ENCODE measurements around the gene MED12L.
"Not testable (repeated sequence)": the region's sequence is repeated elsewhere in the genome, so short reads cannot be mapped to it uniquely, and the experiment has no call there.

The MED12L gene

GRCh38 chr3:151384741-151385174 is 299.3 kb downstream of the MED12L start, which contains the start of gene P2RY12:
TSS of gene P2RY12 (minus strand) at chr3:151384753. CDS start at chr3:151338845, 45,908 bp downstream.
- Mint-ChIP-seq H3K4me1 (ENCODE audit: low read depth) (peaks cover 20% of the 10 kb centered on the region), H3K27ac (peak within 1 kb of the TSS; percentile 29)

GRCh38 chr3:151386056-151386455 is 300.6 kb downstream of the MED12L start:
- no peaks in the 10 kb centered on the region for H3K9me3 Mint-ChIP-seq
- no peak overlapping the region for H3K4me3 Mint-ChIP-seq
- H3K27me3 Mint-ChIP-seq: no peaks in the 10 kb centered on the region
- peaks cover 20% of the 10 kb centered on the region for H3K4me1 Mint-ChIP-seq (ENCODE audit: low read depth)
- H3K27ac Mint-ChIP-seq: no peak overlapping the region
- no peaks in the 10 kb centered on the region for H3K36me3 Mint-ChIP-seq (ENCODE audit: low read depth)

More at GRCh38 chr3:151384741-151385174, 299.3 kb downstream of the MED12L start, which contains the start of gene P2RY12:
- Mint-ChIP-seq H3K4me3 (peak within 1 kb of the TSS; percentile 0), H3K27me3 (no peaks in the 10 kb centered on the region), H3K36me3 (ENCODE audit: low read depth) (no peaks in the 10 kb centered on the region), H3K9me3 (no peaks in the 10 kb centered on the region)

GRCh38 chr3:151387432-151387831 is 302.0 kb downstream of the MED12L start:
- Mint-ChIP-seq H3K4me1 (ENCODE audit: low read depth) (peaks cover 20% of the 10 kb centered on the region), H3K27me3 (no peaks in the 10 kb centered on the region), H3K9me3 (no peaks in the 10 kb centered on the region), H3K4me3 (no peak overlapping the region), H3K27ac (no peak overlapping the region), H3K36me3 (ENCODE audit: low read depth) (no peaks in the 10 kb centered on the region)

- H3K4me1 Mint-ChIP-seq (ENCODE audit: low read depth): peaks cover 18% of the 10 kb centered on the region
- H3K27ac Mint-ChIP-seq: no peak overlapping the region
- H3K4me3 Mint-ChIP-seq: no peak overlapping the region
- H3K27me3 Mint-ChIP-seq: no peaks in the 10 kb centered on the region
- no peaks in the 10 kb centered on the region for H3K9me3 Mint-ChIP-seq
- no peaks in the 10 kb centered on the region for H3K36me3 Mint-ChIP-seq (ENCODE audit: low read depth)
Measured at GRCh38 chr3:151387842-151388241, 302.4 kb downstream of the MED12L start.

GRCh38 chr3:151391720-151392119 is 306.3 kb downstream of the MED12L start:
- no peak overlapping the region for H3K27ac Mint-ChIP-seq
- H3K9me3 Mint-ChIP-seq: no peaks in the 10 kb centered on the region
- H3K36me3 Mint-ChIP-seq (ENCODE audit: low read depth): no peaks in the 10 kb centered on the region
- H3K27me3 Mint-ChIP-seq: no peaks in the 10 kb centered on the region
- no peak overlapping the region for H3K4me3 Mint-ChIP-seq
- peaks cover 5% of the 10 kb centered on the region for H3K4me1 Mint-ChIP-seq (ENCODE audit: low read depth)

- H3K4me3 Mint-ChIP-seq; H3K36me3 Mint-ChIP-seq (ENCODE audit: low read depth); H3K27me3 Mint-ChIP-seq; H3K4me1 Mint-ChIP-seq (ENCODE audit: low read depth); H3K27ac Mint-ChIP-seq; H3K9me3 Mint-ChIP-seq: not testable (repeated sequence)
Measured at GRCh38 chr3:151392191-151392590, 306.7 kb downstream of the MED12L start.

GRCh38 chr3:151393146-151393830 is 307.8 kb downstream of the MED12L start:
- Mint-ChIP-seq H3K4me1 (ENCODE audit: low read depth) (no peaks in the 10 kb centered on the region), H3K27me3 (no peaks in the 10 kb centered on the region), H3K4me3 (no peak overlapping the region), H3K36me3 (ENCODE audit: low read depth) (no peaks in the 10 kb centered on the region), H3K27ac (no peak overlapping the region), H3K9me3 (no peaks in the 10 kb centered on the region)

GRCh38 chr3:151393941-151394340 is 308.5 kb downstream of the MED12L start:
- no peaks in the 10 kb centered on the region for H3K36me3 Mint-ChIP-seq (ENCODE audit: low read depth)

GRCh38 chr3:151394611-151395010 is 309.1 kb downstream of the MED12L start:
- no peaks in the 10 kb centered on the region for H3K27me3 Mint-ChIP-seq
- no peaks in the 10 kb centered on the region for H3K36me3 Mint-ChIP-seq (ENCODE audit: low read depth)
- no peaks in the 10 kb centered on the region for H3K9me3 Mint-ChIP-seq
- H3K4me3 Mint-ChIP-seq: no peak overlapping the region
- H3K27ac Mint-ChIP-seq: no peak overlapping the region
- H3K4me1 Mint-ChIP-seq (ENCODE audit: low read depth): no peaks in the 10 kb centered on the region

More at GRCh38 chr3:151393941-151394340, 308.5 kb downstream of the MED12L start:
- Mint-ChIP-seq H3K4me1 (ENCODE audit: low read depth) (no peaks in the 10 kb centered on the region), H3K27ac (no peak overlapping the region), H3K9me3 (no peaks in the 10 kb centered on the region), H3K27me3 (no peaks in the 10 kb centered on the region), H3K4me3 (no peak overlapping the region)

- H3K27me3 Mint-ChIP-seq: no peaks in the 10 kb centered on the region
- no peaks in the 10 kb centered on the region for H3K36me3 Mint-ChIP-seq (ENCODE audit: low read depth)
- no peaks in the 10 kb centered on the region for H3K9me3 Mint-ChIP-seq
- no peak overlapping the region for H3K4me3 Mint-ChIP-seq
- H3K27ac Mint-ChIP-seq: no peak overlapping the region
- no peaks in the 10 kb centered on the region for H3K4me1 Mint-ChIP-seq (ENCODE audit: low read depth)
Measured at GRCh38 chr3:151395806-151396205, 310.3 kb downstream of the MED12L start.

- Mint-ChIP-seq H3K4me3 (no peak overlapping the region), H3K27ac (no peak overlapping the region), H3K36me3 (ENCODE audit: low read depth) (no peaks in the 10 kb centered on the region), H3K4me1 (ENCODE audit: low read depth) (no peaks in the 10 kb centered on the region), H3K27me3 (no peaks in the 10 kb centered on the region), H3K9me3 (no peaks in the 10 kb centered on the region)
Measured at GRCh38 chr3:151398895-151399294, 313.4 kb downstream of the MED12L start.

GRCh38 chr3:151400341-151400740 is 314.9 kb downstream of the MED12L start:
- no peak overlapping the region for H3K4me3 Mint-ChIP-seq
- H3K9me3 Mint-ChIP-seq: no peaks in the 10 kb centered on the region
- H3K4me1 Mint-ChIP-seq (ENCODE audit: low read depth): no peaks in the 10 kb centered on the region
- peaks cover 1% of the 10 kb centered on the region for H3K27me3 Mint-ChIP-seq
- no peaks in the 10 kb centered on the region for H3K36me3 Mint-ChIP-seq (ENCODE audit: low read depth)
- no peak overlapping the region for H3K27ac Mint-ChIP-seq

- Mint-ChIP-seq H3K27me3 (peaks cover 5% of the 10 kb centered on the region), H3K36me3 (ENCODE audit: low read depth) (no peaks in the 10 kb centered on the region), H3K9me3 (no peaks in the 10 kb centered on the region), H3K4me1 (ENCODE audit: low read depth) (no peaks in the 10 kb centered on the region), H3K27ac (no peak overlapping the region), H3K4me3 (no peak overlapping the region)
Measured at GRCh38 chr3:151402349-151402748, 316.9 kb downstream of the MED12L start.

- H3K4me3 Mint-ChIP-seq: no peak overlapping the region
- H3K27me3 Mint-ChIP-seq: peaks cover 5% of the 10 kb centered on the region
- H3K27ac Mint-ChIP-seq: no peak overlapping the region
- no peaks in the 10 kb centered on the region for H3K9me3 Mint-ChIP-seq
- H3K4me1 Mint-ChIP-seq (ENCODE audit: low read depth): no peaks in the 10 kb centered on the region
- H3K36me3 Mint-ChIP-seq (ENCODE audit: low read depth): no peaks in the 10 kb centered on the region
Measured at GRCh38 chr3:151403246-151403645, 317.8 kb downstream of the MED12L start.

GRCh38 chr3:151404316-151404715 is 318.9 kb downstream of the MED12L start:
- Mint-ChIP-seq H3K4me1 (ENCODE audit: low read depth) (no peaks in the 10 kb centered on the region), H3K4me3 (no peak overlapping the region), H3K9me3 (no peaks in the 10 kb centered on the region), H3K27me3 (peaks cover 5% of the 10 kb centered on the region), H3K27ac (no peak overlapping the region), H3K36me3 (ENCODE audit: low read depth) (no peaks in the 10 kb centered on the region)

GRCh38 chr3:151407928-151408327 is 322.5 kb downstream of the MED12L start:
- Mint-ChIP-seq H3K9me3 (no peaks in the 10 kb centered on the region), H3K4me1 (ENCODE audit: low read depth) (no peaks in the 10 kb centered on the region), H3K27ac (no peak overlapping the region), H3K36me3 (ENCODE audit: low read depth) (no peaks in the 10 kb centered on the region), H3K27me3 (peaks cover 5% of the 10 kb centered on the region), H3K4me3 (no peak overlapping the region)

Data from stimulated activated naive CD8-positive, alpha-beta T cell treated with anti-CD3 and anti-CD28 coated beads, Interleukin-15, Interleukin-2, amounts not matched to agents 100 ng/mL and 50 ng/mL, for 24 hours (primary cell).